ENCODE measurements around the gene HMGXB4.

DNA sequence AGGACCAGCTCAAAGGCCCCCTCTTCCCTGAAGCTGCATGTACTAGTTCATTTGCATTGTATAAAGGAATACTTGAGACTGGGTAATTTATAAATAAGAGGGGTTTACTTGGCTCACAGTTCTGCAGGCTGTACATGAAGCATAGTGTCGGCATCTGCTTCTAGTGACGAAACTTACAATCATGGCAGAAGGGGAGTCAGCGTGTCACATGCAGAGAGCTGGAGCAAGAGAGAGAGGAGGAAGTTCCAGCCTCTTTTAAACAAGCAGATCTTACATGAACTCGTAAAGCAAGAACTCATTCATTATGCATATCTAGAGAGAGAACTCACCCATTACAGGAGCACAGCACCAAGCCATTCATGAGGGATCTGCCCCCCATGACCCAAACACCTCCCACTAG, 7.1 kb upstream of the HMGXB4 start:
- TF ChIP-seq, protein P1, sequence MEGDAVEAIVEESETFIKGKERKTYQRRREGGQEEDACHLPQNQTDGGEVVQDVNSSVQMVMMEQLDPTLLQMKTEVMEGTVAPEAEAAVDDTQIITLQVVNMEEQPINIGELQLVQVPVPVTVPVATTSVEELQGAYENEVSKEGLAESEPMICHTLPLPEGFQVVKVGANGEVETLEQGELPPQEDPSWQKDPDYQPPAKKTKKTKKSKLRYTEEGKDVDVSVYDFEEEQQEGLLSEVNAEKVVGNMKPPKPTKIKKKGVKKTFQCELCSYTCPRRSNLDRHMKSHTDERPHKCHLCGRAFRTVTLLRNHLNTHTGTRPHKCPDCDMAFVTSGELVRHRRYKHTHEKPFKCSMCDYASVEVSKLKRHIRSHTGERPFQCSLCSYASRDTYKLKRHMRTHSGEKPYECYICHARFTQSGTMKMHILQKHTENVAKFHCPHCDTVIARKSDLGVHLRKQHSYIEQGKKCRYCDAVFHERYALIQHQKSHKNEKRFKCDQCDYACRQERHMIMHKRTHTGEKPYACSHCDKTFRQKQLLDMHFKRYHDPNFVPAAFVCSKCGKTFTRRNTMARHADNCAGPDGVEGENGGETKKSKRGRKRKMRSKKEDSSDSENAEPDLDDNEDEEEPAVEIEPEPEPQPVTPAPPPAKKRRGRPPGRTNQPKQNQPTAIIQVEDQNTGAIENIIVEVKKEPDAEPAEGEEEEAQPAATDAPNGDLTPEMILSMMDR (IDR thresholded peaks at IDR 0.05), result no peak
- TF ChIP-seq POLR2AphosphoS5 (IDR thresholded peaks at IDR 0.05) (no peak), POLR2A (IDR thresholded peaks at IDR 0.05) (no peak), EP300 (IDR thresholded peaks at IDR 0.05; ENCODE audit: low read depth) (no peak)
